Measurements from ENCODE around the gene CCL28.
"Not testable (repeated sequence)": the region's sequence is repeated elsewhere in the genome, so short reads cannot be mapped to it uniquely, and the experiment has no call there.

The CCL28 gene

DNA sequence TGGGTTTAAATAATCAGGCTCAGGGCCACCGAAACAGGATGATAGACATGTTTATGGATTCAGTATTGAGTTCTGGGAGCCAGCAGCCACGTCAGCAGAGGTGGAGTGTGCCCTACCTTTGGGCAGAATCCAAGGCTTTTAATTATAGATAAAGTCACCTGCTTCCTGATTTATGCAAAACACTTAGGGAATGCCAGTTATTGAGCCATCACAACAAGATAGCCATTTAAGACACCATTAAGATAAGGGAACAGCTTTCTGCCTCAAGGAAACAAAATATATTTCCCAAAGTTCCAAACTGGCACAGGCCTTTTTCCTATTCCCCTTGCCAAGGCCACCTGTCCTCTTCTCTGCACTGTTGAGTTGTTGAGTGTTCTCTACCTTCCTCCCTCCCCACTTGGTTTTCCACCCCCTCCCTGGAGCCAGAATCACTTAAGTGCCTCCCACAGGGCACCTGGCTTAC, 2.4 kb downstream of the CCL28 start:
- DNase-seq, result no peak

DNA sequence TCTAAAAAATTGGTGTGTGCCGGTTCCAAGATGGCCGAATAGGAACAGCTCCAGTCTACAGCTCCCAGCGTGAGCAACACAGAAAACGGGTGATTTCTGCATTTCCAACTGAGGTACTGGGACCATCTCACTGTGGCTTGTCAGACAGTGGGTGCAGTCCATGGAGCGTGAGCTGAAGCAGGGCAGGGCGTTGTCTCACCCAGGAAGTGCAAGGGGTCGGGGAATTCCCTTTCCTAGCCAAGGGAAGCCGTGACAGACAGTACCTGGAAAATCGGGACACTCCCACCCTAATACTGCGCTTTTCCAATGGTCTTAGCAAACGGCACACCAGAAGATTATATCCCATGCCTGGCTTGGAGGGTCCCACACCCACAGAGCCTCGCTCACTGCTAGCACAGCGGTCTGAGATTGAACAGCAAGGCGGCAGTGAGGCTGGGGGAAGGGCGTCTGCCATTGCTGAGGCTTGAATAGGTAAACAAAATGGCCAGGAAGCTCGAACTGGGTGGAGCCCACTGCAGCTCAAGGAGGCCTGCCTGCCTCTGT, 9.6 kb downstream of the CCL28 start:
- not testable (repeated sequence) for DNase-seq

DNA sequence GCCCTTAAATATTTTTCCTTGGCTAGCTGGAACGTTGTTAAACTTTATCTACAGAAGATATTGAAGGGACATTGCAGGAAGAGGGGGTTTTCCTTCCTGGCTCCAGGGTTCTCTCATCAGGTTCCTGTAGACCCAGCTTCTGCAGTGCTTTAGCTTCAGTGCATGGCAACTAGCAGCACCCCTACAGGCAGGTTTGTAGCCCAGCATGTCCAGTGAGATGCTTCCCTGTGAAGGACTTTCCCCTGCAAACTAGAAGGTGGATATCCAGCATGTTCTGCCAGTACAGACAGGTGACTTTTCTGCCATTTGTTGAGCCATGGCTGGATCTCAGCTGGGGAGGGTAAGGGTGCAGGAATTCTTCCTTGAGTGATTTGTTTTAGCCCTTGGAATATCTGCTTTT, 10.4 kb downstream of the CCL28 start:
- no peak for DNase-seq

DNA sequence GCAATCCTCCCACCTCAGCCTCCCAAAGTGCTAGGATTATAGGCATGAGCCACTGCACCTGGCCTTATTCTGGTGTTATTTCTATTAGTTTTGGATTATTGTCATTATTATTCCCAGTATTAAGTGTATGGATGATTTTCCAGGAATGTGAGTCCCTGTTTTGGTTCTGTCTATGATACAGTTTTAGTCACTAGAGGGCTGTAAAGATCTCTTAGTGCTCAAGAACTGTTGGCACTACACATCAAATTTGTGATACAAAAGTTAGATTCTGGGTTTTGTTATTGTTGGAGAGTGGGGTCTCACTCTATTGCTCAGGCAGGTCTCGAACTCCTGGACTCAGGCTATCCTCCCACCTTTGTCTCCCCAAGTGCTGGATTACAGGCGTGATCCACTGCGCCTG, 12.1 kb downstream of the CCL28 start:
- DNase-seq, result no peak

DNA sequence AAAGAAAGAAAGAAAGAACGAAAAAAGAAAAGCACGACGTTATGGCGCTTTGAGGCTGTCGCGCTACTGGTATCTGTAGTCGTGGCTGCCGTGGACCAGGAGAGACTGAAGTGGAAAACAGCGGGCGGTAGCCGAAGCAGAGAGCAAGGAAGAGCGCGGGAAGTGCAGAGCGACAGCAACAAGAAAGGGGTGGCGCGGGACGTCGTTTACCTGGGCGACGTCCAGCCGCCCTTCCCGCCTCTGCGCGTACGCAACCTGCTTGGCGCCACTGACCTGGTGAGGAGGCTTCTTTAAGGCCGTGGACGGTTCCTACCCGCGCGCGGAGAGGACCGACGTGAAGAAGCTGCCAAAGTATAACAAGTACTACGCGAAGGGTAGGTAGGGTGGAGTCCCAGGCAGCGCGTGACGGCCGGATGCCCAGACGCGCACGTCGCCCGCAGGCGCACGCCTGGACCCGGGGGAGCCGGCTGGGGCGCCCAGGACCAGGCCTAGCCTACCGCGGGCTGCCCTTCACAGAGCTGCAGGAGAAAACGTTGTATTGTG, 15.4 kb downstream of the CCL28 start:
- DNase-seq, result peak; percentile 53

DNA sequence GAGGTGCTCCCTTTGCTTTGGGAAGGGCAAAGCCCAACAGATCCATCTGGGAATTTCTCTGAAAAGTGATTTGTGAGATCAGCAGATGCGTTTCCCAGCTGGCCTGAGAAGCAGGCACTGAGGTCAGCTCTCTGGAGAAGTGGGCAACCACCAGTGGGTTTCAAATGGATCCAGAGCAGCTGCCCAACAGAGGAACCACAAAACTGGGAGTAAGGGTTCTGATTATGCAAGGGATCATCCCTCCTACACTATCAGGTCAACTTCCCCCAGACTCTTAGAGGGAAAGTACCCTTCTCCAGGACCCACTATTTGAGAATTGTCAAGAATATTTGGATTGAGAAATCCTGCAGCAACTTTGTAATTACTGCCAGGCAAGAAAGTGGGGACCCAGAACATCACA, 21.7 kb downstream of the CCL28 start:
- DNase-seq, result no peak

DNA sequence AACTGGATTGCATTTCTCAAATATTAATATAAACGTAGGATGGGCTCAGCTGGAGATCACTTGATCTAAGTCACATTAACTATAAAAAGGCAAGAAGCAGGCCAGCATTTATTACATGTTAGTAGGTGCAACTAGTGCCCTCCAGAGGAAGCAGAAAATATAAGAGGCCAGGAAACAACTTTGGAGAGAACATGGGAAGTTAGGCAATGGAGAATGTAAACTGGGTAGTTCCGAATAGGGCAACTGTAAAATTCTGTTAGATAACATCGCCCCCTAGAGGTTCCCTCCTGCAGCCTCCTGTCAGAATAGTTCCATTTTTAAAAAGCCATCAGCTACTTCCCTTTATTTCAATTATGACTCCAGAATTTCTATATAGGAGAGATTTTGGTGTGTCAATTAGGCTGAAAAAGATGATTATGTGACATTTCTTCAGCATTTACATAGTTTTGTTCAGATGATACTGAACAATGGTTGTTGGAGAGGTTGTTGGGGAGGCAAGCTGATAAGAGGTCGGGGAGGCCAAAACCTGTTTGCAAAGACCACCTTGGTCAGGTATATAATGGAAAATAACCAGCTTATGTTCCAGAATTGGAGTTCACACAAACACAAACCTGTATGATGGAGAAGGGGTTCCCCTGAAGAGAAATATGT, 22.4 kb downstream of the CCL28 start:
- DNase-seq, result peak; percentile 92

DNA sequence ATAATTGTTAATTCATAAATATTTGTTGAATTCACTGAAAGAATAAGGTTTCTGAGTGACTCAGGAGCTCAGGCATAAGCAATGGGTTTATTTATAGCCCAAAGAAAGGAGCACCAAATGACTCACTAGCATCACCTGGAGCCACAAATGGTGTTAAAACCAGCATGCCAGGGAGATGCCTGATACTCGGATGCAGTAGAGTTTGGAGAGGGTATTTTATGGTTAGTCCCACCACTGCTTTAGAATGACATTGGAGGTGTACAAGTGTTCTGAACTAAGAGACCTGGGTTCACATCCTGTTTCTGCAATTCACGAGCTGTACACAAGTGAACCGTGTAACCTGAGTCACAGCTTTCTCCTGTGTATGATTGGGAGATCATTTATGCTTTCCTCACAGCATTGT, 25.2 kb downstream of the CCL28 start:
- DNase-seq, result no peak

DNA sequence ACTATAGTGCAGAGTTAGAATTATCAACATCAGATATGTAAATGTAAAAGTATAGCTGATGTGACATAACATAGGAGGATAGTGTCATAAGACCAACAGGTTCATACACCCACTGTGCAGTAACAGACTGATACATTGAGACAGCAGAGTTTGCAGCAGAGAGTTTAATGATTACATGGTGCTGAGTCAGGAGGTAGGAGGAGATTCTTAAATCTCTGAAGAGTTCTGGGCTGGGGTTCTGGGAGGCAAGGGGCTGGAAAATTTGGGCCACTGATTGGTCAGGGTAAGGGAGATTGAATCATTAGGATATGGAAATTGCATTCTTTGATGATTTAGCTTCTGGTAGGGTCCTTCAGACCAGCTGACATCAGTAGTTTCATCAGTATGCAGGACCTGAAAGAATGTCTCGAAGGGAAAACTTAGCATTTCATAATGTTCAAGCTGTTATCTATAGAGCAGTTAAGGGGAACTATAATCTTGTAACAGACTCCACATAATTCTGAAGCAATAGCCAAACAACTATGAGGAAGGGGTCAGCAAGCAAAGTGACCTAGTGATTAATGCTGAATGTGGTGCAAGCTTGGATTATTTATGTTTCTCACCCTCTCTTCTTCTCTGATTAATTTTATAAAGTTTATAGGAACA, 35.6 kb downstream of the CCL28 start:
- no peak for DNase-seq

DNA sequence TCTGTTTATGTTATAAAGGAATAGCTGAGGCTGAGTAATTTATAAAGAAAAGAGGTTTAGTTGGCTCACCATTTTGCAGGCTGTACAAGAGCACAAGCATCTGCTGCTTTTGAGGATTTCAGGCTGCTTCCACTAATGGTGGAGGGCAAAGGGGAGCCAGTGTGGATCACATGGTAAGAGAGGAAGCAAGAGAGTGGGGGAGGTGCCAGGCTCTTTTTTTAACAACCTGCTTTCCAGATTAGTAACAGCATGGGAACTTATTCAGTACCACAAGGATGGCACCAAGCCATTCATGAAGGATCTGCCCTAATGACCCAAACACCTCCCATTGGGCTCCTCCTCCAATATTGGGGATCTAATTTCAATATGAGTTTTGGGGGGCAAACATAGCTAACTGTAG, 40.4 kb downstream of the CCL28 start:
- no peak for DNase-seq

DNA sequence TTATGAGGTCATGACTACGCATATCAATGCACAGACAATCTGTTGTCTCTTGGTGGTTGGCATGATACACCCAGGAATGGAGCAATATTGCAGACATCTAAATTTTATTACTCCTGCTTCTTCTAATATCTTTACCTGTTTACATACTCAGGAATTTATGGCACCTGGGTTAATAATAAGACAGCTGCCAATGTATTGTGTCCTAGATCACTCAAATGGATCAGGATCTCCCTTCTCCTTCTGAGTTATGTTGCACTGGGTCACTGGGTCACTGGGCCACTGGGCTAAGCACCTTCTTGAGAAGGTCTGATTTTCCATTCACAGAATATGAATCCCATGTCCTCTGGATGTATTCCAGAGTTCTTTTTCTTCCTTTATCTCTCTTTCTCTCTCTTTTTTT, 41.8 kb downstream of the CCL28 start:
- DNase-seq, result no peak

DNA sequence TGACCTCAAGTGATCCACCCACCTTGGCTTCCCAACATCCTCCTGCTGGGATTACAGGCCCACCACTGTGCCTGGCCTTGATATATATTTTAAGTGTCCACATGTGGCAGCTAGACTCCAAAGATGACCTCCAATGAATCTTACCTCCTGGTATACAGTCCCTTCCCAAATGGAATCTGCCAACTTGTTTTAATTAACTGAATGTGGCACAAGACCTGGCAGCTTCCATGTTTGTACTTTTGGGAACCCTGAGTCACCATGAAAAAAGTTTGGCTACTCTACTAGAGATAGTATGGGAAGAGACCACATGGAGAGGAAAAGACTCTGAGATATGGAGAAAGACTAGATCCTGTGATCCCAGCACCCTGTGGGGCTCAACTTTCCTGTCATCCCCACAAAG, 42.5 kb downstream of the CCL28 start:
- DNase-seq, result no peak

DNA sequence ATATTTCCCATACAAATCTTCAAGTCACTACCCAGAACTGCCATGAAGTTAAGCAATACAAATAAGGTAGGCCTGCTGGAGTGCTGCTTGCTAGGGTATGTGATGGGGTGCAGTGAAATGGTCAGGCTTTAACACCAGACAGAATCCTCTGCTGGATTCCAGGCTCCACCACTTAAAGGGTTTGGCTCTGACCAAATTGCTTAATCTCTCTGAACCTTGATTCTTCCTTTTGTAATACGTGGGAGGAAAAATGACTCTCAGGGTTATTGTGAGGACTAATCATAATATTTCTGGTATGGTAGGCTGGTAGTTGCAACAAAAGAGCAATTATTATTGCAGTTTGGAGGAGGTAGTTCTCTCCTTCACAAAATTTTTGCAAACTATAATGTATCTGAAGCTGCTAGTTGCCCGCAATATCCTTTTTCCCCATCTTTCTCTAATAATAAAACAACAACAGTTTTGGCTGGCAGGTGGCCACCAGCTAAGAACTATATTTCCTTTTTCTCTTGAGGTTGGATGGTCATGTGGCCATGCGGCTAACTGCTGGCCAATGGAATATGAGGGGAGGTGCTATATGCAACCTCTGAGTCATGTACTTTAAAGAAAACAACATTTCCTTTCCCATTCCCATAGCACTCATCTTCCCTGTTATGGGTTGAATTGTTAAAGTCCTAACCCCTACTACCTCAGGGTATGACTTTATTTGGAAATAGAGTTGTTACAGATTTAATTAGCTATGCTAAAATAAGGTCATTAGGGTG, 44.1 kb downstream of the CCL28 start:
- no peak for DNase-seq

DNA sequence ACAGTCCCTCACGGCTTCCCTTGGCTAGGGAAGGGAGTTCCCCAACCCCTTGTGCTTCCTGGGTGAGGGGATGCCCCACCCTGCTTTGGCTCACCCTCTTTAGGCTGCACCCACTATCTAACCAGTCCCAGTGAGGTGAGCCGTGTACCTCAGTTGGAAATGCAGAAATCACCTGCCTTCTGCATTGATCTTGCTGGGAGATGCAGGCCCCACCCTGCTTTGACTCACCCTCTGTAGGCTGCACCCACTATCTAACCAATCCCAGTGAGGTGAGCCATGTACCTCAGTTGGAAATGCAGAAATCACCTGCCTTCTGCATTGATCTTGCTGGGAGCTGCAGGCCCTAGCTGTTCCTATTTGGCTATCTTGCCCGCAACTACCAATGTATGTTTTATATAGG, 44.7 kb downstream of the CCL28 start:
- no peak for DNase-seq

DNA sequence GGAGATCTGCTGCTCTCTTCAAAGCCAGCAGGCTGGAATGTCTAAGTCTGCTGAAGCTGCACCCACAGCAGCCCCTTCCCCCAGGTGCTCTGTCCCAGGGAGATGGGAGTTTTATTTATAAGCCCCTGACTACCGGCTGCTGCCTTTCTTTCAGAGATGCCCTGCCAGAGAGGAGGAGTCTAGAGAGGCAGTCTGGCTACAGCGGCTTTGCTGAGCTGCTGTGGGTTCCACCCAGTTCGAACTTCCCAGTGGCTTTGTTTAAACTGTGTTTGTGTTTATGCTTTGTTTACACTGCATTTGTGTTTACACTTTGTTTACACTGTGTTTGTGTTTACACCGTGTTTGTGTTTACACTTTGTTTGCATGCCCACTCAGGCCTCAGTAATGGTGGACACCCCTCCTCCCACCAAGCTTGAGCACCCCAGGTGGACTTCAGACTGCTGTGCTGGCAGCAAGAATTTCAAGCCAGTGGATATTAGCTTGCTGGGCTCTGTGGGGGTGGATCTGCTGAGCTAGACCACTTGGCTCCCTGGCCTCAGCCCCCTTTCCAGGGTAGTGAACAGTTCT, 45.4 kb downstream of the CCL28 start:
- not testable (repeated sequence) for DNase-seq

DNA sequence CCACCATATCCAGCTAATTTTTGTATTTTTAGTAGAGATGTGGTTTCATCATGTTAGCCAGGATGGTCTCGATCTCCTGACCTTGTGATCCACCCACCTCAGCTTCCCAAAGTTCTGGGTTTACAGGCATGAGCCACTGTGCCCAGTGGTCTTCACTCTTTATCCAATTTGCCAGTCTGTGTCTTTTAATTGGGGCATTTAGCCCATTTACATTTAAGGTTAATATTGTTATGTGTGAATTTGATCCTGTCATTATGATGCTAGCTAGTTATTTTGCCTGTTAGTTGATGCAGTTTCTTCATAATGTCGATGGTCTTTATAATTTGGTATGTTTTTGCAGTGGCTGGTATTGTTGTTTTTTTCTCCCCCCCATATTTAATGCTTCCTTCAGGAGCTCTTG, 47.0 kb downstream of the CCL28 start:
- not testable (repeated sequence) for DNase-seq

DNA sequence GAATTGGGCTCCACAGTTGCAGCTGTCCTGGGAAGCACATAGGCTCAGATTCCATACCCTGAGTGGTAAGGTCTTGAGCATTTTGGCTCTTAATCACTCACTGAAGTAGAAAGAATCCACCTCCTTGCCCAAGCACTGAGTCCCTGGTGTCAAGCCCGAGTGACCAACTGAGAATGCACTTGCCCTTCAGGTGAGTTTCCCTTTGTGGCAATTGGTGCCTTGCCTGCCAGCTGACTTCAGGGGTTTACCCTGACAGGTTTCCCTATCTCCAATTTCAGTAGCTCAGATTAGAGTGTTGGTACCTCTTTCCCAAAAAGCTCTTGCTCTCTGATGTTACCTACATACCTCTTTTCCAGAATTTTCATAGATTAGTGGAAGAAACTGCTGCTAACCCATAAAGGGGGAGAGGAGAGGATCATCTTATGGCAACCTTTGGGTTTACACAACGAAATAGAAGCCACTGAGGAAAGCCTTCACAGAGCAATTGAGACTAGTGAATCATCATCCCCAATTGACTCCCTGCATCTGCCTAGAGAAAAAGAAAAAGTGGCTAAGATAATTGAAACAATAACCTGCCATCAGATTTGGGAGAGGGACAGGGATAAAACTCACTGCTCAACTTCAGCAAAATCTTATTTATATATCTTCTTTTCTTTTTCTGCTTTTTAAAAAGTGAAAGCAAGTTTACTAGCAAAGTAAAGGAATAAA, 48.6 kb downstream of the CCL28 start:
- DNase-seq, result no peak

DNA sequence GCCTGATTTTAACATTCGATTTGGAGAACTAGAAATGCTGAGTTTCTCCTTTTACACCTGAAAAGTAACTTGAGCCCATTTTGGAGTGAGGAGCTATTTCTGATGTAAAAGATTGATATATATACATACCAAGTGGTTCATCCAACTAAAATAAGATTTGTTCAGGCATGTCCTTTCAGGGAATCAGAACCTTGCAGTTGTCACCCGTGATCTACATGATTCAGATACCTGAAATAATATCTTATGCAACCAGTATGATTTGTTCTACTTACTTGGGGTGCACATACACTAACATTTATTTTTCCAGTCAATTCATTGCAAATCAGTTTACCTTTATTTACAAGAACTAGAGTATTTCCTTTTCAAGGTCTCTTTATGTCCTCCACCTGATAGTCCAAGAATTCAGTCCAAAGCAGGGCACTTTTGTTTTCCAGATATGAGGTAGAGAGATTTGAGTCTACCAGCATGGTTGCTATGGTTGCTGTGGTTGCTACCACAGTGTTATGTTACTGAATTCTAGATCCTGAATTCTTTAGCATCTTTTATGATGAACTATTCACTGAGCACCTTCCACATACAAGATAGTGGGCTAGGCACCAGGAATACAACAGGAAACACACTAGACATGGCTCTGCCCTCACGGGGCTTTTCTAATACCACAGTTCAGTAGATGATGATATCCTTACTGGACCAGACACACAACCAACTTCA, 49.3 kb downstream of the CCL28 start:
- no peak for DNase-seq

DNA sequence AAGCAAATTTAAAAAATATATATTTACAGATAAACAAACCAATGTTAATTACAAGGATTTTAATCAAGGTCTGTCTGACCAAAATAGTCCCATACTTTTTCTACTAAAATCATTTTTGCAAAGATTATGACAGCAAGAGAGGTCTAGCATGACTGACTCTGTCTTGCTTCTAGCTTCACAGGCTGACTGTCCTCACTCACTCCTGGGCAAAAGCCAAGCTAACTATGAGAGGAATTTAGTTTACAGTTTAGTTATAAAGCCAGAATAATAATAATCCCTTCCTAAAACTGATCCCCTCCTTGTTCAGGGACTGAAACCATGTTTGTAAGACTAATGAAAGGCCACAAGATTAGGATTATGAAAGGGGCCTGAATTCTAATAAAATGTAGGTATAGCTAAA, 53.5 kb downstream of the CCL28 start:
- DNase-seq, result no peak

DNA sequence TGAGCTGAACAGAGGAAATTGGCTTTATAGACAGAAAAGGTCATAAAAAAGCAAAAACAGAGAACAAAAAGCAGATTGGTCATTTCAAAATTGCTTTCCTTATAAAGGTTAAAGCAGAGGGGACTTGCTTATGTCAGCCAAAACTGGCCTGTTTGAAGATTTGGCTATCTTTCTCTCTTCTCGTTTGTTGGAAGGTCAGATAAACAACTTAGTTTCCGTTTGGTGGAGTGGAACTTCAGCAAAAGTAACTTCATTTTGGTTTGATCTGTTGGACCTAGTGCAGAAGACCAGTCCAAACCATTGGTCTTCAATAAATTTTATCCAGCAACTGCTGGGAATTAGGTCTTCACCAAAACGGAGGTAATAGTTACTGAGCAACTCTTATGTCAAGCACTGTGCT, 53.9 kb downstream of the CCL28 start:
- DNase-seq, result no peak

DNA sequence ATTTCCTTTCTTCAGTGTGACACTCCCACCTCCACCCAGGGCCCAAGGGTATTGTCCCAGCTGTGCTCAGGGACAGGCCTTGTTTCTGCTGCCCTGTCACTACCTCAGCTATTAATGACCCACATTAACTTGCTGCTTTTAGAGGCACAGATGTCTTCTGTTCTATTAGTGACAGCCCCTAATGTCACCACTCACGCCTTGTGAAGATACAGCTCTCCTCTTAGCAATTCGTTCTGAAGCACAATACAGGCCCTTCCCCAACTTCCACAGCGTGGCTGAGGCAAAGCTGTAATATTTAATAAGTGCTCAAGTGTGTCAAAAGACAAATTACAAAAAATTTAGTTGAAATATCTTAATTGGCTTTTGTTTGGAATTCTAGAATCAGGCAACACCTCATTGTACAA, 54.3 kb downstream of the CCL28 start:
- DNase-seq, result no peak

DNA sequence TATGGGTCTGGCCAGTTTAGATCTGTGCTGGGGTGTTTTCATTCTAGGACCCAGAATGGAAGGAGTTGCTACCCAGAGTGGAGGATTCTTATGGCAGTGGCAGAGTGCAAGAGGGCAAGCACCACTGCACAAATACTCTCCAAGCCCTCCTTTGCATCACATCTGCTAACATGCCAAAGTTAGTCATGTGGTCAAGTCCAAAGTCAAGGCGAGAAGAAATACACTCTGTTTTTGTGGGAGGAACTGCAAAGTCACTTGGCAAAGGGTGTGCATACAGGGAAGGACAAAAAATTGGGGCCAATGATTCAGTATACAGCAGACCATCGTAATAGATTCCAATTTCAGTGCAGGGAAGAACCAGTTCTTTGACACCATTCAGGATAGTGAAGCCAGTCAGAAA, 55.1 kb downstream of the CCL28 start:
- no peak for DNase-seq
